Large intestine (tissue), 3 donors: ENCODE measurements around the gene MEI4. TPM values are rescaled to one million over a fixed set of nuclear protein-coding genes. Genes with fewer than 3 reads are reported as not detected.
"Not testable (repeated sequence)": the region's sequence is repeated elsewhere in the genome, so short reads cannot be mapped to it uniquely, and the experiment has no call there.

Experiments
- DNase-seq, 2 donors: peaks; one replicate each; pipeline versions ENCODE4 v3.0.0 to v3.0.0-alpha.2; 2013
- H3K27ac ChIP-seq: one replicate; pipeline ENCODE4 v1.5.1; 2013; ENCODE audit warnings: low read length
- H3K27me3 ChIP-seq: 2 replicates; pipeline ENCODE4 v1.6.1; 2013; ENCODE audit warnings: low read length; ENCODE audit not compliant: control insufficient read depth, insufficient read depth
- H3K36me3 ChIP-seq: 2 replicates; pipeline ENCODE4 v1.6.1; 2013; ENCODE audit warnings: low read length; ENCODE audit not compliant: control insufficient read depth, insufficient read depth
- H3K4me1 ChIP-seq: one replicate; pipeline ENCODE4 v1.6.1; 2013; ENCODE audit warnings: low read length; ENCODE audit not compliant: control insufficient read depth, insufficient read depth
- H3K4me3 ChIP-seq: one replicate; pipeline ENCODE4 v1.5.1; 2013; ENCODE audit warnings: low read length
- H3K9me3 ChIP-seq: one replicate; pipeline ENCODE4 v1.6.1; 2013; ENCODE audit warnings: mild to moderate bottlenecking, low read depth, low read length, moderate library complexity; ENCODE audit not compliant: control insufficient read depth
- WGBS: methylation state at CpG from one replicate; pipeline ENCODE4 v1.1.5; 2013; ENCODE audit warnings: low lambda C conversion rate; ENCODE audit not compliant: insufficient coverage; 5-methylcytosine and 5-hydroxymethylcytosine counted together
- polyA plus RNA-seq: library from polyadenylated mRNA; unstranded; fragments of 120-200 nt; gene quantifications from one replicate; pipeline ENCODE4 v1.2.1, GENCODE V29; 2013

The MEI4 gene
- polyA plus RNA-seq, 1 donor = 0.09 TPM

- Histone ChIP-seq H3K27me3 (no peaks in the 10 kb centered on the region), H3K9me3 (no peaks in the 10 kb centered on the region), H3K36me3 (no peaks in the 10 kb centered on the region), H3K4me3 (no peak overlapping the region), H3K4me1 (no peaks in the 10 kb centered on the region), H3K27ac (no peak overlapping the region)
- WGBS = 100% methylated on average over 1 of the region's 2 CpGs
- no peak for DNase-seq
Observed at GRCh38 chr6:77674211-77674610, 21.4 kb downstream of the MEI4 start.

GRCh38 chr6:77678048-77678447, 25.2 kb downstream of the MEI4 start:
- DNase-seq = no peak
- no CpG with 5 or more reads among the region's 4 CpGs for WGBS
- no peak overlapping the region for H3K4me3 ChIP-seq
- H3K27ac ChIP-seq = no peak overlapping the region
- no peaks in the 10 kb centered on the region for H3K9me3 ChIP-seq
- H3K36me3 ChIP-seq = no peaks in the 10 kb centered on the region
- no peaks in the 10 kb centered on the region for H3K4me1 ChIP-seq
- H3K27me3 ChIP-seq = no peaks in the 10 kb centered on the region

GRCh38 chr6:77683515-77683914, 30.7 kb downstream of the MEI4 start:
- Histone ChIP-seq H3K9me3 (no peaks in the 10 kb centered on the region), H3K27ac (no peak overlapping the region), H3K4me1 (no peaks in the 10 kb centered on the region), H3K4me3 (no peak overlapping the region), H3K27me3 (no peaks in the 10 kb centered on the region), H3K36me3 (no peaks in the 10 kb centered on the region)
- WGBS = no CpG with 5 or more reads among the region's 1 CpG
- no peak for DNase-seq

- H3K27me3 ChIP-seq = no peaks in the 10 kb centered on the region
- H3K4me1 ChIP-seq = no peaks in the 10 kb centered on the region
- no peak overlapping the region for H3K27ac ChIP-seq
- H3K9me3 ChIP-seq = no peaks in the 10 kb centered on the region
- H3K36me3 ChIP-seq = no peaks in the 10 kb centered on the region
- 94% methylated on average over 2 of the region's 2 CpGs for WGBS
- DNase-seq = no peak
- H3K4me3 ChIP-seq = no peak overlapping the region
Observed at GRCh38 chr6:77686931-77687330, 34.1 kb downstream of the MEI4 start.

GRCh38 chr6:77688649-77689048, 35.8 kb downstream of the MEI4 start:
- H3K27ac ChIP-seq = no peak overlapping the region
- WGBS = no CpG with 5 or more reads among the region's 1 CpG
- no peak overlapping the region for H3K4me3 ChIP-seq
- no peaks in the 10 kb centered on the region for H3K4me1 ChIP-seq
- no peaks in the 10 kb centered on the region for H3K36me3 ChIP-seq
- no peaks in the 10 kb centered on the region for H3K27me3 ChIP-seq
- H3K9me3 ChIP-seq = no peaks in the 10 kb centered on the region
- peak; percentile 12 to 59 for DNase-seq

- not testable (repeated sequence) for H3K36me3 ChIP-seq, H3K4me1 ChIP-seq, H3K9me3 ChIP-seq, DNase-seq, H3K4me3 ChIP-seq, H3K27me3 ChIP-seq, H3K27ac ChIP-seq
- no CpG with 5 or more reads among the region's 6 CpGs for WGBS
Observed at GRCh38 chr6:77700095-77700494, 47.3 kb downstream of the MEI4 start.

- no peaks in the 10 kb centered on the region for H3K4me1 ChIP-seq
- H3K36me3 ChIP-seq = no peaks in the 10 kb centered on the region
- no peak for DNase-seq
- H3K27ac ChIP-seq = no peak overlapping the region
- H3K27me3 ChIP-seq = no peaks in the 10 kb centered on the region
- H3K4me3 ChIP-seq = no peak overlapping the region
- H3K9me3 ChIP-seq = no peaks in the 10 kb centered on the region
- WGBS = no CpG with 5 or more reads among the region's 2 CpGs
Observed at GRCh38 chr6:77707603-77708002, 54.8 kb downstream of the MEI4 start.

GRCh38 chr6:77715588-77715987, 62.7 kb downstream of the MEI4 start:
- WGBS = 93% methylated on average over 5 of the region's 6 CpGs
- H3K36me3 ChIP-seq = no peaks in the 10 kb centered on the region
- H3K4me1 ChIP-seq = no peaks in the 10 kb centered on the region
- H3K27ac ChIP-seq = no peak overlapping the region
- no peak overlapping the region for H3K4me3 ChIP-seq
- no peaks in the 10 kb centered on the region for H3K9me3 ChIP-seq
- no peaks in the 10 kb centered on the region for H3K27me3 ChIP-seq
- DNase-seq = no peak

- no peak for DNase-seq
- no peaks in the 10 kb centered on the region for H3K4me1 ChIP-seq
- H3K4me3 ChIP-seq = no peak overlapping the region
- no peaks in the 10 kb centered on the region for H3K36me3 ChIP-seq
- H3K27me3 ChIP-seq = no peaks in the 10 kb centered on the region
- H3K27ac ChIP-seq = no peak overlapping the region
- 79% methylated on average over 1 of the region's 1 CpG for WGBS
- no peaks in the 10 kb centered on the region for H3K9me3 ChIP-seq
Observed at GRCh38 chr6:77716311-77716710, 63.5 kb downstream of the MEI4 start.

GRCh38 chr6:77736010-77736409, 83.2 kb downstream of the MEI4 start:
- no CpG with 5 or more reads among the region's 13 CpGs for WGBS
- not testable (repeated sequence) for DNase-seq

GRCh38 chr6:77740380-77740779, 87.5 kb downstream of the MEI4 start:
- Histone ChIP-seq H3K4me1 (no peaks in the 10 kb centered on the region), H3K9me3 (peaks cover 6% of the 10 kb centered on the region), H3K4me3 (no peak overlapping the region), H3K27me3 (no peaks in the 10 kb centered on the region), H3K27ac (no peak overlapping the region), H3K36me3 (no peaks in the 10 kb centered on the region)
- DNase-seq = peak in 1 of 2 donors; percentile 9
- no CpG with 5 or more reads among the region's 1 CpG for WGBS

More at GRCh38 chr6:77736010-77736409, 83.2 kb downstream of the MEI4 start:
- not testable (repeated sequence) for H3K4me3 ChIP-seq, H3K4me1 ChIP-seq, H3K36me3 ChIP-seq, H3K9me3 ChIP-seq, H3K27me3 ChIP-seq, H3K27ac ChIP-seq
